Measurements from ENCODE around the gene ZNF227.

- TF ChIP-seq CTCF (IDR thresholded peaks at IDR 0.05; ENCODE audit: insufficient read depth, low read length) (no peak), REST (IDR thresholded peaks at IDR 0.05; ENCODE audit: insufficient replicate concordance, low read depth) (no peak)
Measured at GRCh38 chr19:44202974-44203373, 9.4 kb upstream of the ZNF227 start.
